GM19025 (cell line): ENCODE data around the gene SRI.

Experiments used
- ATAC-seq: cut with Tn5 transposase; IDR thresholded peaks from one replicate; pipeline ENCODE4 v1.9.1; 2021; ENCODE audit warnings: mild to moderate bottlenecking, low read depth, moderate library complexity; ENCODE audit not compliant: unreplicated experiment

Gene SRI

DNA sequence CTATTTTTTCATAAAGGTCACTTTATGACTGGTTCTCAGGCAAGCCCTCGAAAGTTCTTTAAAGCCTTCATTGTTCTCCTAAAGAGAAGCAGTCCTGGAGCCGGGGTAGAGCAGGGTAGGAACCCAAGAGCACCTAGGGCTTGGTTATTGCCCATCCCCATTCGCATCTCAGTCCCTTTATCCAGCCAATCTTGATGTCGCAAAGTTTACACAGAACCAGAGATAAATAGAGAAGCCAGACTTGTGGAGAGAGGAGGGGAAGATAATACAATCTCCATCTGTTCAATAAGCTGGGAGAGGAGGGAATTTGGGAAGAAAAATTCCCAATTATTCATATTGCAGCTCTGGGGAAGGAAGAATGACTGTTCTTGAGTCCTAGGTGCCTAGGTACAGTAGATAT, 6.4 kb upstream of the SRI start:
- no peak for ATAC-seq

DNA sequence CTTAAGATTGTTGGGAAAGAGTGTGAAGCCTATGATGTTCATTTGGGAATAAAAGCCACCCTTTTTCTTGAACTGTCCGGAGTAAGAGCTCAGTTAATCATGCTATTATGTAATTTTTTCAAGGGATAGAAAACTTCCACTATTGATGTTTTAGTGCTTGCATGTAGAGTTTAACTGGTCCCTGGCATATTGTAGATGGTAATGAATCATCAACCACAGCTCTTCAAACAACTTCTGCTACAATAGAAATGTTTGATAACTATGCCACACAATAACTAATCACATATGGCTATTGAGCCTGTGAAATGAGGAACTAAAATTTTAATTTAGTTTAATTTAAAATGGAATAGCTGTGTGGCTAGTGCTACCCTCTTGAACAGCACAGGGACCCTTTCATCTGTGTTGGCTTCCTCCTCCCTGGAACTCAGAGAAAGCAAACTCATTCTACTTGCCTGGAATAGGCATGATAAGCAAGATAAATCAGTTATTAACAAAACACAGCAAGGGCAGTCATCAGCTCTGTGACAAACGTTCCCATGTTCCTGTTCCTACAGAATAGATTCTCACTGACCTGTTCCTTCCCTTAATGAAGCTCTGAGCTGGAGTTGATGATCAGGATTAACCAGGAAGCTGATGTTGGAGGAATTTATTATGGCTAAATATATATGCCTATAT, 4.9 kb upstream of the SRI start:
- no peak for ATAC-seq

DNA sequence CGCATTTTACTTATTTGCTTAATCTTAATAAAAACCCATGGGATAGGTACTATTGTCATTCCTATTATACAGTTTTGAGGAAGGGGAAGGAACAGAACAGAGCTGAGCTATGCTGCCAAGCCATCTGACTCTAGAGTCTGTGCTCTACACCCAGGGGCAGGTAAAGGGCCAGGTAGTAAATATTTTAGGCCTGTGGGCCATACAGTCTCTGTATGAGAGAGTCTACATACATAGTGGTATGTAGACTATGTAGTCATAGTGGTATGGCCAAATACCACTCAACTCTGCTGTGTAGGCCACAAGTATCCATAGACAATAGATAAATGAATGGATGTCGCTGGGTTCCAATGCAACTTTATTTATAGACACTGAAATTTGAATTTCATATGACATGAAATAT, 3.4 kb upstream of the SRI start:
- ATAC-seq: no peak

DNA sequence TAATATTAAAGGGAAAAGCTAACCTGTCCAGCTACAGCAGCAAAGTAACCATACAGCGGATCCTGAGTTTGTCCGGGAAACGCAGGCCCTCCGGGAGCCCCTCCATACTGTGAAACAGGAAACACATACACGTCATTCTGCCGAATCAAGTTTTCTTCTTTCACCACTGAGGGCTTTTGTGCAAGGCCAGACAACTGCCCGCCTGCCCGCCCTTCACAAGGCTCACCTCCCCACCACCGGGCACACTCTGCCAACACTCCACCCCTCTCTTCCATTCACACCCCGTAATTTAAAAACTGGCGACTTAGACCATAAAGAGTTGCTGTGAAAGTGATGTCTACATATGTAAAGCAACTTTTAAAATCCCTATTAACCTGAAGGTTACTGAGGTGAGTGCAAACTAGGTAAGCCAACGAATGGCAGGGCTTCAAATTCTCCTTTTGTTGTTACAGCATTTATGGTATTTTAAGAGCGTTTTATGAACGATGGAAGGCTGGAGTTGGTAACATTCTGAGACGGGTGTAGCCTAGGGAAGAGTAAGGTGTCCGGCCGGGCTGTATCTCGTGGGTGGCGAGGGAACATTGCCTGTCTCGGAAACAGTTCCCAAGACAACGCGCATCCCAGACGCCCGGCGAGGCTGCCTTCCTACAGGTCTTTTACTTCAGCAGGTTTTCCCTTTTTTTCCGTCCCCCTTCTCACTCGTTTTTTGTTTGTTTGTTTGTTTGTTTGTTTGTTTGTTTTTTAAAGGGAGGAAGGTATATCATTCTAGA, 817 bp downstream of the SRI start:
- peak; percentile 14 for ATAC-seq

DNA sequence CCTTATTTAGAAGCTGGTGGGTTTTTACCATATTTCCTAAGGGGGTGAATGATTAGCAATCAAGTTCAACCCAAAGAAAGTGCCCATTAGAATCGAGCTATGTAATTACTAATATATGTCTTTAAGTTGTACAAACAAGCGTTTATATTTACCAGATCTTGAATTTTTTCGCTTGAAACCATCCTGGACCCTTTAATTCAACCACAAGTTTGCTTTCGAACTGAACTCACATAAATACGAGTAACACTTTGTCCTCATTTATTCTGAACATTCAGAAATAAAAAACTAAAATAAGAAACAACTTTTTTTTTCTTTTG, 1.5 kb downstream of the SRI start:
- ATAC-seq: no peak

DNA sequence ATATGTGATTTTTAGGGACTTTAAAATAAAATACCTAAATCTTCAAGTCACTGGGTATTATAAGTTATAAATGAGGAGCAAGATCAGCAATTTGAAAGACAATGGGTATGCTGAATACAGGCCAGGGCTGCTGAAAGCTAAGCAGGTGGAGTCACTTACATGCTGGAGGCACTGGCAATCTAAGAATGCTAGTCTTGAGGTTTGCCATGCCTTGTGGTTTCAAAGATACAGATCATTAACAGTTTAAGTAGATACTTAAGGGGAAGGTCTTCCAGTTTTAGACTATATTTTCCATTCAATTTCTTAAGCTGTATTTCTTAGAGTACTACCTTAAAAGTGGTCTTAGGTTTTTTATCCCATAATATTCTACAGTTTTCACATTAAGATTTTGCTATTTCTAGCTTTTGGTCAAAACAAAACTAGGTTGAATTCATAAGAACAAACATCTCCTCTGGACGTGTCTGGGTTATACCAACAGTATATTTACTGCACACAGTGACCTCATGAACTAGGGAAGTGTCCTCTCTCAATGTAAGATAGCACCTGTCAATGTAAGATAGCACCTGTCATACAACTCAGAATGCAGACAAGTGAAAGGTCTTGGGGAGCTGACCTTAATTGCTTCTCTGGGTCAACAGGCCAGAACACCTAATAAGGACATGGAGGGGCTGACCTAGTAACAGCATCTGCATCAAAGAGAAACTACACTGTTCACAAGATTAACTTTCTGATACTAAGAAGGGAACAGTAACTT, 2.0 kb downstream of the SRI start:
- peak; percentile 62 for ATAC-seq

DNA sequence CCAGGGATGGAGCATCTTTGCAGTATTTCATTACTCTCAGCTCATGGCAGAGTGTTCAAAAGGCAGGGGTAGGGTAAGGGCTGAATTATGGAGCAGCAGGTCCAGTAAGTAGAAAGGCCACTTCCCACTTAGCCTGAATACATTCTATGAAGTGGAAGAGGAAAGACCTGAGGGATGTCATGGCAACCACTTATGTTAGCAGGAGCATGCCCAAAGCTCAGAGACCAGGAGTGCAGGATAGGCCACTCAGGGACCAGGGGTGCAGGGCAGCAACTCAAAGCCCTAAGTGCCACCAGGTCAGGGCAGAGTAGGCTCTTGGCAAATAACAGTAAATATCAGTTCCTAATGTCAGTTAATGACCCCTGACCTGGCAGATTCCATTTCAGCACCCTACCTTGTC, 3.6 kb downstream of the SRI start:
- no peak for ATAC-seq

DNA sequence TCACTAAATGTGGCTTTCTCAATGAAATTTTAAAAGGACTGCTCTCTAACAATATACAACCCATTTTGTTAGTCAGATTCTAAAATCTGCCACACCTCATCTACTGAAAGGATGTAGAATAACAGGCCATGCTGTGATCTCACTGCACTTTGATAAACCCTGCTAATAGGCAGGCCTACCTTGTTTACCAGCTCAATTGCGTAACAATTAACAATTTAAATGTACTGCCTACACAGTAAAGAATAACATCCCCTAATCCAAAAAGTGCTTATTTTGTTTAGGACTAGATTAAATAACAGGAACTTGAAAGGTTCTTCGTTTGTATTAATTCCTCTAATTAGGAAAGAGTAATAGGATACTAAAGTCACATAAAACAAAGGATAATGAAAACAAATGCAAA, 4.5 kb downstream of the SRI start:
- ATAC-seq: no peak

DNA sequence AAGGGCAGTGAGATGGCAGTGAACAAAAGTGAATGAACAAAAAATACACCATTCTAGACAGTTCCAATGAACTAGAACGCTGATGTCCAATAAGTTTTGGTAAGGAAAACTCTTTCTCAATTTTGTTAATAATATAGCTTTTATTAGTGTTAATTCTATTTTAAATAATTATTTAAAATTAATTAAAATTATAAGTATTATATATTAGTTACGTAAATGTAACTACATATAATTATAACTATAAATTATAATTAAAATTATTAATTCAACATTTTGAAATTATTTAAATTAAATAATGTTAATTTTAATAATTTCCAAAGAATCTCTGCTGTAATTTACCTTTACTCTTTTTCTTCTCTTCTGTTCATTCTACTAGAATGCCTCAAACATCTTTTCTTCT, 5.4 kb downstream of the SRI start:
- ATAC-seq: no peak

DNA sequence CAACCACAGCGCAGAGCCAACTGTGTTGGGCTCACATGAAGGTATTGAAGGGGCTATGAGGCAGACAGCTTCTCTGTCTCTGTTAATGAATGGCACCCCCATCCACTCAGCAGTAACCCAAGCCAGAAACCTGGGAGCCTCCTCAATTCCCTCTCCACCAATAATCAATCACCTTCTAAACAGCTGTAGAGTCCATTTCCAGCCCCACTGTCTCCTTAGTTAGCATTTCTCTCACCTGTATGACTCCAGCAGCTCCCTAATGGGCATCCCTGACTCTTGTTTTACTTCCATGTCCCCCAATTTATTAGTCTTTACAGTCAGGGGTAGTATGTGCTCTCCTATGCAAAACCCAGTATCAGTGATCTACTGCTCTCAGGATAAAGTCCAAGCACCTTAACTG, 6.9 kb downstream of the SRI start:
- no peak for ATAC-seq

DNA sequence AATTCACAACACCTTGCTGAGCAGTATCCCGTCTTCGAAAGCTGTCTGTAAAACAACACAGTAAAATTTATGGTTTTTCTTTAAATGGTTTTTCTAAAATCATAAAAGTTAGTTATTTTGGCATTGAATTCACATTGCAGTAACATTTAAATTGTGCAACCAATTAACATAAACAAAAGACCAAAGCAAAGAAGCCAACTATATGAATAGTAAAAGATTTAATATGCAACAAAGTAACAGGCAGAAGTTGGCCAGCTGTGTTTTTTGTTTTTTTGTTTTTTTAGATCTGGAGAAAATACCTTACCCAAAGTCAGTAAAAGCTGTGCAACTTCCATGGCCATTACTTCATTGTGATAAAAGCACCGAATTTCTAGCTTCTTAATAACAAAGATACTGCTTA, 11.3 kb downstream of the SRI start:
- ATAC-seq: no peak

DNA sequence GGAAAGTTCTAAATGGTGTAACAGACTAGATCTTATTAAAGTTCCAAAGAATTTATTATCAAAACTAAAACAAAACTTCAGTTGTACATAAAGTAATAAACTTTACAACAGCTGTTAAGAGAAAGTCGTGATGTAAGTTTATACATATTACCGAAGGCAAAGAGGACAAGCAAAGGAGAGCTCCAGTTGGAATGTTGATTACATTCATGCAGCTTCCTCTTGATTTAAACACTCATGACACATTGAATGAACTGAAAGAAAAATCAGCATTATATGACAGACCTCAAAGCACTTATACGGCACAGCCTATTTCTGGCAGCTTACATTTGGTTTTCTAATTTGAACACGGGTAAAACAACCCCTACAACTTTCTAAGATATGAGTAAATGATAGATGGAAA, 13.6 kb downstream of the SRI start:
- no peak for ATAC-seq

DNA sequence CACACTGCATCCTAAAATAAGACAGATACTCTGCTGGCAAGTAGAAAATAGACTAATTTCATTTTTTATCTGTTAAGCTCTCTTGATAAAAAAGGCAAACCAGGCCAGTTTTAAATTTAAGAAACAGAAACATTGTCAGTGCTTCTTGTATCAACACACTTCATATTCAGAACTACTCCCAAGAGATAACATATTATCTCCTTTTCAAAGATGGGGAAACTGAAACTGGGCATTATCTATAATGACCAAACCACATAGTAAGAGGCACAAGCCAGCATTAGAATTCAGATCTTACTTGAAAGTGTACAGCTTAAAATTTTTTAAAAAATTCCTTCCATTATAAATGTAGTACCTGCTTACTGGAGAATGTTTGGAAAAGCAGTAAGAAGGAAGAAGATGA, 14.7 kb downstream of the SRI start:
- no peak for ATAC-seq

DNA sequence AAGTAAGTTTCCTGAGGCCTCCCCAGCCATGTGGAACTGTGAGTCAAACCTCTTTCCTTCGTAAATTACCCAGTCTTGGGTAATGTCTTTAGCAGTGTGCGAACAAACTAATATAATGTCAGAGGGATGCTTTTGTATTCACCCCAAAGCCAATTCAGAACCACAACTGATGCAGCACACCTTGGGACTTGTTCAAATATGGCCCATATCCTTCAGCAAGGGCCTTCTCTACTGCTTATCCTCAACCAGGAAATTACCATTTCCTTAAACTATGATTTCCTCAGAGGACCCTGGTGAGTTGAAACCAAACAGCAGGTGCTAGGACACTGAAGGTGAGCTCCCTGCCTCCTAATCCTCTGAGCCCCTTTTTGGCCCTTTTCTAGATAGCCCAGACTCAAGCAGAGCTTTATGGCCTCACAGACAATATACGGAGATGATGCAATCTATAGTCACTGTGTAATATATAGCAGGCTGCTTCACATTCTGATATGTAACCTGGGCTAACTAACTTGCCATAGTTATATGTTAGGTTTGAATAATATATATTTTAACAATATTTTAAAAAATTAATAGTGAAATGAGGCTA, 15.2 kb downstream of the SRI start:
- no peak for ATAC-seq

DNA sequence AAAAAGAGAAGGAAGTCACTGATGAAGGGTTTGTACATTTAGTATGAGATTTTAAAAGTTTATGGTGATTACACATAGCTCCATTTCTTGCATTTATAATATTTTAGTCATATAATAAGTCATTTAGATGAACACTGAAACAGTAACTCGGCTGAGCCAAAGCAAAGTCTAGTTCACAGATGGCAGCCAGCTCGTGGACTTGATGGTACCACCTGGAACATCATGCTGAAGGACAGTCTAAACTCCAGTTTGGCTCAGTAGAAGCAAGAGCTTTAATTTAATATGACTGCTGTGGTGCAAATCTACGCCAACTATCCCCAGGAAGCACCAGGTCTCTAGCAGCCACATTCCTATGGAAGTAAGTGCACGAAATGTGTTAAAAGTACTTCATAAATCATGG, 16.4 kb downstream of the SRI start:
- no peak for ATAC-seq

DNA sequence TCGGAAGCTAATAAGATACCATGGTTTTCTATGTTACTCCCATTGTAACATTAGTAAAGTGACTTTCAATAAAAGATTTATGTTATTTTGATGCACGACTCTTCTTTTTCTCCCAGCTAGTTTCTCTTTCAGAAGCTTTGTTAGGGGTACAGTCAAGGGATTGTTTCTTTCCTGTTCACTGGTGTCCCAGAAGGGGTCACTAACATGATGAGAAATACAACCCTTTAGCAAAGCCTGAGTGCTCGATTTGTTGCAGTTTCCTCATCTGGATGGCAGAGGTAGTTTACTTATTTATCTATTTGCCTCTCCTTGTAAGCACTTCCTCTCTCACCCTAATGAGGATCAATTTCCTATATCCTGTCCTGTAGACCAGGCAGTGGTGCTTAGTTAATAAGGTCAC, 17.0 kb downstream of the SRI start:
- no peak for ATAC-seq

DNA sequence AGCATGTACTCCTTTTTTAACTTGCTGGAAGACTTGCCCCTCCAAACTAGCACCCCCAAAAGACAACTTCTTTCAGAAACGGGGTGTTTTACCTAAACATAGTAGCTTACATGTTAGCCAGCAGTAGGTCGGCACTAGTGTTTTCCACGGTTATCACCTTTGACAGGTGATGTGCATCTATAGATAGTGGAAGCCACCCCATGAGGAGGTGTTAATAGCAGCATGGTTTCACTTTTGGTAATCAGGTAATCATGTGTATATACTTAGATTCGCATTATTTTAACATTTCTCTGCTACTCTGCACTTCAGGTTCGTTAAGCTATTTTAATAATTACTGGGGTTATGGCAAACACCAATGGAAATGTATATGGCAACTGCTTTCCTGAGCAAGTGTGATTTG, 17.6 kb downstream of the SRI start:
- no peak for ATAC-seq

DNA sequence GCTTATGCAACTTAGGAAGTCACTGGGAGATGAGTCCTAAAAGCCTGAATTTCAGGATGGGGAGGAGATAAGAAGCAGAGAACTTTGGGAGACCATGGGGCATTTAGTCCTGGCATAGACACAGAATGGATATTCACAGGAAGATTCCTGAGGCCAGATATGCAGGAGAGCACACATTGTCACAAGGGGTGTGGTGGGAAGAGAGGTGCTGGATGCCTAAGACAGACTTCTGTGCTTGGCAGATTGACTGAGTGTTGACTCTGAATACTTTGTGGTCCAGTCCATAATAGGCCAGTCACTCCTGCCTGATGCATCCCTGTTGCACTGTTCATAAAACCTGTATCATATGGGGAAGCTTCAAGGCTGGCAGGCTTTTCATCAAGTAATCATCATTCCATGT, 18.5 kb downstream of the SRI start:
- no peak for ATAC-seq

DNA sequence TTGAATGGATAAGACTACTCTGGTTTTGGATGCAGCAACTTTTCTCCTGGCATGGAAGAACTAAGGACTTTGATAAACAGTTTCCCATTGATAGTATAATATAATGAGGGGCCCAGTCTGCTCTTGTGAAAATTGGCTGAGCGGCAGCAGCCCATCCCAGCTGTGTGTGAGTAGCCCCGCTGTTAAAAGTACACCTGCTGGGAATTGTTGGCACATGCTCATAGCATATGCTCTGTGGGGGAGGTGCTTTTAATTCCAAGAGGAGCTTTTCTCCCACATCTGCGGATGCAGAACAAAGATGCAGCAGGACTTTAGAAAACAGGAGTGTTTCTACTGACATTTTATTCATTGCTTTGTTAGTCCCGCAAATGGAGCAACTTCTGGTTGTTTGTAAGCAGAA, 19.0 kb downstream of the SRI start:
- ATAC-seq: no peak

DNA sequence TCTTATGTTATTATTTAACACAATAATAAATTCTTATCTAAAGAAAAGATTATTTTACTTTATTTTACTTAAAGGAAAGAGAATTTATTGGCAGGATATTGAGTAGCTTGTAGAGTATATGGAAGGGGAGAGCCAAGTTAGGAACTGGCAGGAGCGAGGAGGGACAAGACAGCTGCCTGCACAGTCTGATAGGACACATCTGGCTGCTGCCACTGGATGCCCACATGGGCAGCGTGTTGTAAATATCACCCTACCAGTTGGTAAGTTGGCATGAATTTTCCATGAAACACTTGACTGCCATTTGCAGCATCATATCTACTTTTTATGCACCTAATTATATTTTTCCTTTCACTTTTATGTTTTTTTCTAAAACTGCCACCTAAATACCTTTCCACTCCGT, 19.6 kb downstream of the SRI start:
- ATAC-seq: no peak

DNA sequence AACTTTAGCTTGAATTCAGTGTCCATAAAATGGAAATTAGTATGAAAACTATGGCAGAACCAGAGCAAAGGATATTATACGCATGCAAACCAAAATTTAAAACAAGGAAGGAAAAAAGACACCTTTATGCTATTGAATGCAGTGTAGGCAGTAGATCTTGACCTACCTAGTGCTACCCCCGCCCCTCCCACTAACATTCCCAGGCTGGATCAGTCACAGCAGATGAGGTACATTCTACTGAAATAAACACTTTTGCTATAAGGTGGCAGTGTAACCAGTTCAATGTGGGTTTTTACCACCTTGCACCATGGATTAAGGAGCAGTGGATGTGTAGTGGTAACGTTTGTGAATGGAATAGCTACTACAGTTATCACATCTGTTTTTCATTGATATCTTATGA, 27.9 kb downstream of the SRI start:
- ATAC-seq: no peak

DNA sequence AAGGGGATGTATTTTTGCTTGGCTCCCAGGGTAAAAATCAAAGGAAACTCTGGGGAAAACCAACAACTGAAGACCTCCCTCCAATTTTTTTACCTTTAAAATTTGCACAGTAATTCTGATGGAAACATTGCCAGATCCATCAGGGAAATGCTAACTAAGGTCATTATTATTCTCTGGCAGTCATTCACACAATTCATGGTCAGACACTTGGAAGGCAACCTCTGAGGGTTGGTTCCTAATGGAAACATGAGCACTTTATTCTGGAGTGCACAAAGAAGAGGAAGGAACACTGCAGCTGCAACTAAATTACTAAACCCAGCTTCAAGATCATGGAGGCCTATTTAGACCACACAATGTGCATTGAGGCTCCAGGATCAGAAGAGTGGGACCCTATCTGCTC, 34.2 kb downstream of the SRI start:
- ATAC-seq: no peak
